Panc1 (cell line): ENCODE measurements around the gene PROM2. TPM values are rescaled to one million over a fixed set of nuclear protein-coding genes. Genes with fewer than 3 reads are reported as not detected.

ENCODE experiments used
- ATAC-seq: fragments of 200-7000 bp; cut with Tn5 transposase; 2 replicates; pipeline ENCODE4 v1.9.1; 2020; ENCODE audit warnings: mild to moderate bottlenecking, moderate library complexity
- BruUV-seq: library from RNA; stranded (reverse); fragments of 400-500 nt; replicated peaks from 2 replicates; lab custom pipeline; 2021; lab: Mats Ljungman, UMichigan
- CTCF ChIA-PET: fragments of 300-600 bp; sonication (Branson Sonifier 250); formaldehyde crosslinking; loops from one replicate; lab custom pipeline; 2022; ENCODE audit warnings: antibody characterized with exemption; lab: Charles Lee
- POLR2A ChIA-PET: fragments of 300-600 bp; sonication (Branson Sonifier 250); formaldehyde crosslinking; loops from one replicate; lab custom pipeline; 2022; ENCODE audit warnings: antibody characterized with exemption; lab: Charles Lee
- DNase-seq: peaks from one replicate; pipeline ENCODE4 v3.0.0-alpha.2; 2010; ENCODE audit warnings: low read depth, low spot score
- H3K27ac ChIP-seq: 2 replicates; pipeline ENCODE4 v1.5.1; 2011; ENCODE audit warnings: mild to moderate bottlenecking, low read length, inconsistent platforms
- H3K27me3 ChIP-seq: fragments of 200-500 bp; sonication (Bioruptor generic); 2 replicates; pipeline ENCODE4 v1.6.0; 2014; ENCODE audit warnings: low read length, inconsistent platforms; ENCODE audit not compliant: control insufficient read depth, insufficient read depth
- H3K36me3 ChIP-seq: fragments of 200-500 bp; sonication (Bioruptor generic); 2 replicates; pipeline ENCODE4 v1.5.1; 2014; ENCODE audit warnings: inconsistent platforms, mild to moderate bottlenecking, low read length, moderate library complexity; ENCODE audit not compliant: control insufficient read depth, insufficient read depth
- H3K4me1 ChIP-seq: 2 replicates; pipeline ENCODE4 v1.5.1; 2011; ENCODE audit warnings: inconsistent platforms, mild to moderate bottlenecking, low read length, moderate library complexity; ENCODE audit not compliant: control insufficient read depth, insufficient read depth
- H3K4me3 ChIP-seq, 2 experiments: 2 replicates each; pipeline ENCODE4 v1.5.1; 2011 to 2012; ENCODE audit warnings: low read depth in 2 of 2, low read length in 2 of 2, mild to moderate bottlenecking in 2 of 2, inconsistent platforms in 1 of 2, moderate library complexity in 1 of 2
- H3K9me3 ChIP-seq: fragments of 200-500 bp; sonication (Bioruptor generic); 2 replicates; pipeline ENCODE4 v1.5.1; 2014; ENCODE audit warnings: low read depth, mild to moderate bottlenecking, inconsistent platforms, low read length, moderate library complexity; ENCODE audit not compliant: control insufficient read depth, insufficient read depth
- POLR2AphosphoS5 ChIP-seq: IDR thresholded peaks from 2 replicates; pipeline ENCODE4 v1.6.1; 2012; ENCODE audit warnings: mild to moderate bottlenecking, low read depth, low read length, moderate library complexity
- SIN3A ChIP-seq: IDR thresholded peaks from 2 replicates; pipeline ENCODE4 v1.6.1; 2012; ENCODE audit warnings: low read depth, mild to moderate bottlenecking, low read length, moderate library complexity, borderline replicate concordance; ENCODE audit not compliant: insufficient read depth
- TCF7L2 ChIP-seq: IDR thresholded peaks from 2 replicates; pipeline ENCODE4 v1.6.1; 2011; ENCODE audit warnings: mild to moderate bottlenecking, low read depth, low read length, inconsistent platforms
- in situ Hi-C: cut with HindIII; loops from 2 replicates; pipeline ENCODE4 v1.10.0; 2016; ENCODE audit warnings: low sequenced_read_pairs, low pct_unique_long_range_greater_than_20kb
- intact Hi-C: fragments of 100-400 bp; cut with micrococcal nuclease; formaldehyde crosslinking; loops from one replicate; pipeline ENCODE4 v1.10.0; 2022; ENCODE audit not compliant: unreplicated experiment
- total RNA-seq: library from RNA; stranded (reverse); gene quantifications from one replicate; pipeline ENCODE4 v1.2.1, GENCODE V29; 2021; ENCODE audit not compliant: unreplicated experiment
- TF ChIP-seq, protein P1 (sequence below), 2 experiments: IDR thresholded peaks; 2 replicates each; pipeline ENCODE4 v1.6.1; 2011 to 2012; ENCODE audit warnings: low read depth in 2 of 2, control low read depth in 1 of 2, low read length in 1 of 2, mild to moderate bottlenecking in 1 of 2, moderate library complexity in 1 of 2; ENCODE audit not compliant: insufficient read depth in 1 of 2
- TF ChIP-seq, protein P2 (sequence below): fragments of 450-650 bp; IDR thresholded peaks from 2 replicates; pipeline ENCODE4 v1.5.1; 2017; ENCODE audit warnings: mild to moderate bottlenecking

The PROM2 gene
- total RNA-seq, 1 experiment from 2014 or later, result 1.4 TPM

DNA sequence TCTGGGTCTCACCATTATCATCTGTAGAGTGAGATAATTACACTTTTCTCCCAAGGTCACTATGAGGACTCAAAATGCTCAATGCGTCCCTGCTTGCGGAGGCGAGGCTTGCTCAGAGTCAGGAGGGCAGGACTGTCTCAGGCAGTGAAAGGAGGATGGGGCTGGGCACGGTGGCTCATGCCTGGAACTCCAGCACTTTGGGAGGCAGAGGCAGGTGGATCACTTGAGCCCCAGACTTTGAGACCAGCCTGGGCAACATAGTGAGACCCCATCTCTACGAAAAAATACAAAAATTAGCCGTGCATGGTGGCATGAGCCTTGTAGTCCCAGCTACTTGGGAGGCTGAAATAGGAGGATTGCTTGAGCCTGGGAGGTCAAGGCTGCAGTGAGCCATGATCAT lies 21.1 kb downstream of the PROM2 start:
- DNase-seq (no peak), ATAC-seq (no peak)
- no peak for TF ChIP-seq POLR2AphosphoS5
- no peak for TF ChIP-seq TCF7L2
- TF ChIP-seq, protein P1, sequence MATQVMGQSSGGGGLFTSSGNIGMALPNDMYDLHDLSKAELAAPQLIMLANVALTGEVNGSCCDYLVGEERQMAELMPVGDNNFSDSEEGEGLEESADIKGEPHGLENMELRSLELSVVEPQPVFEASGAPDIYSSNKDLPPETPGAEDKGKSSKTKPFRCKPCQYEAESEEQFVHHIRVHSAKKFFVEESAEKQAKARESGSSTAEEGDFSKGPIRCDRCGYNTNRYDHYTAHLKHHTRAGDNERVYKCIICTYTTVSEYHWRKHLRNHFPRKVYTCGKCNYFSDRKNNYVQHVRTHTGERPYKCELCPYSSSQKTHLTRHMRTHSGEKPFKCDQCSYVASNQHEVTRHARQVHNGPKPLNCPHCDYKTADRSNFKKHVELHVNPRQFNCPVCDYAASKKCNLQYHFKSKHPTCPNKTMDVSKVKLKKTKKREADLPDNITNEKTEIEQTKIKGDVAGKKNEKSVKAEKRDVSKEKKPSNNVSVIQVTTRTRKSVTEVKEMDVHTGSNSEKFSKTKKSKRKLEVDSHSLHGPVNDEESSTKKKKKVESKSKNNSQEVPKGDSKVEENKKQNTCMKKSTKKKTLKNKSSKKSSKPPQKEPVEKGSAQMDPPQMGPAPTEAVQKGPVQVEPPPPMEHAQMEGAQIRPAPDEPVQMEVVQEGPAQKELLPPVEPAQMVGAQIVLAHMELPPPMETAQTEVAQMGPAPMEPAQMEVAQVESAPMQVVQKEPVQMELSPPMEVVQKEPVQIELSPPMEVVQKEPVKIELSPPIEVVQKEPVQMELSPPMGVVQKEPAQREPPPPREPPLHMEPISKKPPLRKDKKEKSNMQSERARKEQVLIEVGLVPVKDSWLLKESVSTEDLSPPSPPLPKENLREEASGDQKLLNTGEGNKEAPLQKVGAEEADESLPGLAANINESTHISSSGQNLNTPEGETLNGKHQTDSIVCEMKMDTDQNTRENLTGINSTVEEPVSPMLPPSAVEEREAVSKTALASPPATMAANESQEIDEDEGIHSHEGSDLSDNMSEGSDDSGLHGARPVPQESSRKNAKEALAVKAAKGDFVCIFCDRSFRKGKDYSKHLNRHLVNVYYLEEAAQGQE (IDR thresholded peaks at IDR 0.05; ENCODE audit: insufficient read depth in 1 of 2, low read depth in 2 of 2, low read length in 1 of 2), result no peak
- TF ChIP-seq, protein P2, sequence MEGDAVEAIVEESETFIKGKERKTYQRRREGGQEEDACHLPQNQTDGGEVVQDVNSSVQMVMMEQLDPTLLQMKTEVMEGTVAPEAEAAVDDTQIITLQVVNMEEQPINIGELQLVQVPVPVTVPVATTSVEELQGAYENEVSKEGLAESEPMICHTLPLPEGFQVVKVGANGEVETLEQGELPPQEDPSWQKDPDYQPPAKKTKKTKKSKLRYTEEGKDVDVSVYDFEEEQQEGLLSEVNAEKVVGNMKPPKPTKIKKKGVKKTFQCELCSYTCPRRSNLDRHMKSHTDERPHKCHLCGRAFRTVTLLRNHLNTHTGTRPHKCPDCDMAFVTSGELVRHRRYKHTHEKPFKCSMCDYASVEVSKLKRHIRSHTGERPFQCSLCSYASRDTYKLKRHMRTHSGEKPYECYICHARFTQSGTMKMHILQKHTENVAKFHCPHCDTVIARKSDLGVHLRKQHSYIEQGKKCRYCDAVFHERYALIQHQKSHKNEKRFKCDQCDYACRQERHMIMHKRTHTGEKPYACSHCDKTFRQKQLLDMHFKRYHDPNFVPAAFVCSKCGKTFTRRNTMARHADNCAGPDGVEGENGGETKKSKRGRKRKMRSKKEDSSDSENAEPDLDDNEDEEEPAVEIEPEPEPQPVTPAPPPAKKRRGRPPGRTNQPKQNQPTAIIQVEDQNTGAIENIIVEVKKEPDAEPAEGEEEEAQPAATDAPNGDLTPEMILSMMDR, result no peak
- Histone ChIP-seq H3K4me3 (no peak overlapping the region), H3K4me1 (no peaks in the 10 kb centered on the region), H3K9me3 (0 out of 2 replicates have a peak, but pooled peaks cover 4% of the 10 kb centered on the region), H3K27me3 (no peaks in the 10 kb centered on the region), H3K36me3 (no peaks in the 10 kb centered on the region), H3K27ac (no peak overlapping the region)
- in situ Hi-C loops, result no loop called here
- intact Hi-C loops, result no loop called here
- ChIA-PET CTCF (interaction anchor here (0.7 kb wide), 1 partner anchor 32 kb away, joined by 6 read pairs; no protein-coding TSS in a partner anchor), POLR2A (no interaction called here)
- no TSS peak for BruUV-seq

DNA sequence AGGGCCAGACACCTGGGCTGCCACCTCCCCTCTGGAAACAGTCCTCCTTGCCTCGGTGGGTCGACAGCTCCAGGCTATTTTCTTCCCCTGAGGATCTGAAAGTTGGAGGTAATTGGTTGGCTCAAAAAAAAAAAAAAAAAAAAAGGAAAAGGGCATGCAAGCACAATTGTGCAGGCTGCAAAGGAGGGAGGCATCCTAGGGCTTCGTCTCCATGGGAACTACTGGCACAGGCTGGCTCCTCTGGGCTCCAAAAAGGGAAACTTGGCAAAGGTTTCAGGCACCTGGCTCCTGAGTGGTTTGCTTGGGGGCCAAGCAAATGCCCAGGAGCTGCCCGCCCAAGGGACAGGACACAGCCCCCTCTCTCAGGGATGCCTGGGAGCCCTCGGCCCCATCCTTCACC lies 21.8 kb downstream of the PROM2 start:
- ATAC-seq, result no peak
- Histone ChIP-seq H3K9me3 (0 out of 2 replicates have a peak, but pooled peaks cover 4% of the 10 kb centered on the region), H3K4me1 (no peaks in the 10 kb centered on the region), H3K27me3 (no peaks in the 10 kb centered on the region), H3K36me3 (no peaks in the 10 kb centered on the region), H3K4me3 (no peak overlapping the region), H3K27ac (no peak overlapping the region)
- POLR2A ChIA-PET, result no interaction called here
- no peak for DNase-seq
- TF ChIP-seq POLR2AphosphoS5 (no peak), TCF7L2 (no peak), SIN3A (no peak)
- TF ChIP-seq, protein P2, result no peak
- TF ChIP-seq, protein P1 (IDR thresholded peaks at IDR 0.05; ENCODE audit: insufficient read depth in 1 of 2, low read depth in 2 of 2, low read length in 1 of 2), result no peak
- intact Hi-C loops (no loop called here), in situ Hi-C loops (no loop called here)
- no TSS peak for BruUV-seq
- CTCF ChIA-PET, result interaction anchor here (0.7 kb wide), 1 partner anchor 33 kb away, joined by 6 read pairs; no protein-coding TSS in a partner anchor
